ENCODE results near the gene HPCAL1.

Gene HPCAL1

DNA sequence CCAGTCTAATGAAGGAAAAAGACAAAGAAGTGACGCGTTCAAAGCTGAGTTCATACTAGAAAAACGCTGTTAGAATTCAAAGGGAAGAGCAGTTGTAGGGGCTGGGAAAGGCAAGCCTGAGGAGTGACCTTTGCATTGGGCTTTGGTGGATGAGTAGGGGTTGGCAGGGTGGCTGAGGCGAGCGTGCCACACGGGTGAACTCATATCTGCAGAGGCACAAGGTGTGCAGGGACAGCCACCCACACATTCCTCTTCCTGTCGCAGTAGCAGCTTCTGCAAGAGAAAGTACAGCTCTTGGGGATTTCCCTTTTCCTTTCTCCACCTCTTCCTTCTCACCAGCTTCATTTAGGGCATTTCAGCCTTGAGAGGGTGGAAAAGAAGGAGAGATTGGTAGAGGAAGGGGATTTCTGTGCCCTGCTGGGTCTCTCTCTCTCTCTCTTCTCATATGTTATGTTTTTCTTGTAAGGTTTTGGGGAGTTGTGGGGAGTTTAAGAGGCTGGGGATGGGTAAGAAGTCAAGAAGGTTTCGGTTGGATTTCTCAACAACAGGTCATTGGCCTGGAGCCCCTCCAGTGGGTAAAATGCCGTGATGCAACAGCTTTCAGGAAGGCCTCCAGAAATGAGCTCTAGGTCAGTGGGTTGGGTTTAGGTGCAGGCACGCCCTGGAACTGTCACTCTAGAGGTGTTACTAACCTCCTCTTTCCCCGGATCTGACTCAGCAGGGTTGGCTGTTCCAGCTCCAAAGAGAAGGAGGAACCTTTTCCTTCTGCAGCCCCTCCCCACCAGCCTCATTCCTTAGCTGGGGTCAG lies 105.3 kb downstream of the HPCAL1 start:
- DNase-seq (ENCODE audit: low spot score): peak; percentile 79

DNA sequence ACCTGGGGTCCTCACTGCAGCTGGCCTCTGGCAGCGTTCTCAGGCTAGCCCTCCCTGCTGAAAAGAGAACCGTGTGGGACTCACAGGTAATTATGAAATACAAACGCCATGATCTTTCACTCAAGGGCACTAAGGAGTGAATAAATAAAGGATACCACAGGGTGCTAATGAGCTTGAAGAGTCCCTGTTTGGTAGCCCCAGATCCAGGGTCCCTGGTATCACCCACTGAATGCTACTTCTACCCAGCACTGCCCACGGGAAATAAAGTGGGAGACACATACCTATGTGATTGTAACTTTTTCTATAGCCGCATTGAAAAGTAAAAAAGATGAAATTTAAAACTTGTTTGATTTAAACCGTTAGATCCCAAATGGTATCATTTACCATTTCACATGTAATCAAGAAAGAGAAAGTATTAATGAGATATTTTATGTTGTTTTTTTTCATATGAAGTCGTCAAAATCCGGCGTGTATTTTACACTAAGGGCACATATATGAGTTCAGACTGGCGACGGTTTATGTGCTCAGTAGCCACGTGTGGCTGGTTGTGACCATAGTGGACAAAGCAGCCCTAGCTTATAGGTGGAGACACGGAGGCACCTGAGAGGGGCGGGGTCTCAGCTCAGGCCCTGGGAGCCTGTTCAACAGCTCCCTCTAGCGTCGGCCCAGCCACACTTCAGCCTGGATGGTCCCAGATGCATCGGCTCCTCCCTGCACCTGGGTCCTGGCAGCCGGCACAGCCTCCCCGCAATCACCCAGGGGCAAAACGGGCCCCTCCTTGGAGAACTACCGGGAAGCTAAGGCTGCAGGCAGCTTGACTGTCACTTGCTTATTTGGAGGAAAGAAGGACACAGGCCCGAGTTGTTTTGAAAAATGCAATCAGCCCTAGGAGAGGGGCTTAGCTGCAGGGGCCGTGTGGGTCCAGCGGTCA lies 106.2 kb downstream of the HPCAL1 start:
- peak; percentile 77 for DNase-seq (ENCODE audit: low spot score)

DNA sequence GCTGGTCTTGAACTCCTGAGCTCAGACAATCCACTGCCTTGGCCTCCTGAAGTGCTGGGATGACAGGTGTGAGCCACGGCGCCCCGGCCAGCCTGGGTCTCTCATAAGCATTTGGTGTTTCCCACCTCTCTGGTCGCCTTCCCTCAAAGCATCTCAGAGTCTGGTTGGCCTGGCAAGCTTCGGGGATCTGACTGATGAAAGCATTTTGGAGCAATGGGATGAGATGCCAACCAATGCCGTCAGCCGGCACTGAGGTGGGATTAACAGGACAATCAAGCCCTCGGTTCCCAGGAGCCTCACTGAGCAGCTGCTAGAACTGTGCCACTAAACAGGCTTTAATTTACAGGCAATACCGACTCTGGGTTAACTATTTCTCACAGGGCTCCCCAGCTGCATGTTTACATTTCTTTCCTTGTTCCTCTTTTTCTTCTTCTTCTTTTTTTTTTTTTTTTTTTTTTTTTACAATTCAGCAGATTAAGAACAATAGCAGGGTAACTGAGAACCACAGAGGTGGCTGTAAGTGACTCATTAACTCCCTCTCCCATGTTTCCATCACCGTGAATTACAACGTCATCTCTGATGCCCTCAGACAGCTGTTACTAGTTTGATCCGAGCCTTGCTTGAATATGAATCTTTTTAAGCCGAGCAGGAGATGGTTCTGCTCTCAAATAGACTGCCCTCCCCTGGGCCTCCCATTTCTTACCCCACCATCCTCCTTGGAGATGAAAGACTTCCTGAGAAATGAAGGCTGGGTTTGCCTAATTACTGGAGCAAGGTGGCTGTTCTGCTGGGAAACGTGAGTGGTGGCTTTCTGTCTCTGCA lies 107.5 kb downstream of the HPCAL1 start:
- no peak for DNase-seq (ENCODE audit: low spot score)

DNA sequence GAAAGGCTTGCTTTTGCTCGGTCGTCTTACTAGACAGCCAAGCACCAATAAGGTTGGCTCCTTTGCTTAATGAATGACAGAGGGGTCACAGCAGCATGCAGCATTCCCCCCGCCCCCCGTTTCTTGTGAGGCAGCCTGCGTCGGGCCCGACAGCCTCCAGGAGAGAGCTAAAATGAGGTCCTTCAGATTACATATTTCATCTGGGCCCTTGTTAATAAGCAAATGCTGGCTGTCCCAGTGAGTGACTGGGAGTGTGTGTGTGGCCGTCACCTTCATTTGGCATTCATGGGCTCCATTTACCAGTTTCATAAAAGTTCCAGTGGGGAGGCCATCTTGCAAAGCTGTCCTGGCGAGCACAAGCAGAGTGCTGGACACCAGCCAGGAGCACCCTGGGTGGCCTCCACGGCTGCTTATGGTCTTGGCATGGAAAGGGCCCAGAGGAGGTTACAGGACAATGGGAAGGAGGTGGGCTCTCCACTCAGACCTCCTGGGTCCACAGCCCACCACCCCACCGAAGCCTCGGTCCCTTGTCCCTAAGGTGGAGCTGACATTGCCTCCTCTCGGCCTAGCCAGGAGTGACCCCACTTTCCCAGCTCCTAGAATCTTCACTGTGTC lies 108.2 kb downstream of the HPCAL1 start:
- no peak for DNase-seq (ENCODE audit: low spot score)

DNA sequence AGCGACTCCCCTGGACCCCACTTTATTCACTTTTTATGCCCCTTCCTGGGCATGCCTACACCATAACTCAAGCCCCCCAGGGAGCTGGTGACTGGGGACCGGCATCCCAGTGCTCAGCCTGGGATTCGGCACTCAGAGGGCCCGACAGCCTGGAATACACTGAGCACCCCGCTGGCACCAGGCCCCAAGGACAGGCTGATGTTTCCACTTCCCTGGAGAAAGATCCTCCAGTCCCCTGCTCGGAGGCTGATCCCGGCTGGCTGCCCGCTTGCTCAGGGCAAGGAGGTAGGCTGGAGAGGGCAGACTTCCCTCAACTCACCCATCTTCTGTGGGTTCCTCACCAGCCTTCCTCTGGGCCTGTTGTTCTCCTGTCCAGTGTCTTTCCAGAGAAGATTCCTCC lies 108.9 kb downstream of the HPCAL1 start:
- no peak for DNase-seq (ENCODE audit: low spot score)

DNA sequence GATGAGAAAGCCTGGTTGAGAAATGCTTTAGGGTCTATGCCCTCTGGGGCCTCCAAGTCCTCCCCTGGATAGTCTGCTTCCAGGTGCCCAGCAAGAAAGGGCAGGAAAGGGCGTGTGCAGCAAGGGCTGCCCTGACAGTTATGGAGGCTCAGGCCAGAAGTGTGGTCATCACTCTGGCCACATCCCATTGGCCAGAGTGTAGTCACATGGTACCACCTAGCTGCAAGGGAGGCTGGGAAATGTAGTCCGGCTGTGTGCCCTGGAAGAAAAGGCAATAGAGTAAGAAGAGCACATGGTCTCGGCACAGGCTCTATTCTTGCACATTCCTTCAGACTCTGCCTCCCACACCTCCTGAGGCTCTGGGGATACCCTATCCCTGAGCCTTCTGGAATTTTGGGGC lies 109.7 kb downstream of the HPCAL1 start:
- no peak for DNase-seq (ENCODE audit: low spot score)

DNA sequence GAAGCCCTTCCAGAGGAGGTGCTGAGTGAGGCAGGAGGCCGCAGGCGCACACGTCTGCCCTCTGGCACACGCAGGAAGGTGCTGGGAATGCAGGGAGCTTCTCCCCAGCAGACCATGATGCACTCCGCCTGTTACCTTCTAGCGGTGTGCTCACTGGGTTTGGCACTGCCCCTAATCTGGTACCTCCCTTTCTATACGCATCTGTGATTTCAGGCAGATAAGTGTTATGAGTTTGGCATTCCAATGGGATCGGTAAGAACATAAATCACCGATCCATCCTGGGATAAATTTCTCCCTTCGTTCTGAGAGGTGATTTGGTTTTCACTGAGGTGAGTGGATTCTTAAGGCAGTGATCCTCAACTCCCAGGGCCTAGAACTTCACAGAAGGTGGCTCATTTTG lies 110.8 kb downstream of the HPCAL1 start:
- no peak for DNase-seq (ENCODE audit: low spot score)

DNA sequence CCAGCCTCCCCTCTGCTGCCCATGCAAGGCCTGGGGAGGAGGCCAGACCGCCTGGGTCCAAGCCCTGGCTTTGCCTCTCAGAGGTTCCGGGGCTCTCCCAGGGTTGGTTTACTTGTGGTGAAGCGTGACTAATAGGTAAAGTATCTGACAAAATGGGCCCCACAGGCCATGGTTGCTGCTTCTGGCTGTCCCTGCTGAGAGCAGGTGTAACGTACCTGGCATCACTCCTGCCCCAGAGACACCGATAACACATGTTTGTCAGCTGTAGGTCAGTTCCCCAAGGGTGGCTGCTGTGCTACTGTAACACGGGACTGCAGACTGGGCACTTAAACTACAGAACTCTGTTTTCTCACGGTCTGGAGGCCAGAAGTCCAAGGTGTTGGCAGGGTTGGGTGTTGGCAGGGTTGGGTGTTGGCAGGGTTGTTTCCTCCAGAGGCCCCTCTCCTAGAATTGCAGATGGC lies 111.3 kb downstream of the HPCAL1 start:
- DNase-seq (ENCODE audit: low spot score): no peak

DNA sequence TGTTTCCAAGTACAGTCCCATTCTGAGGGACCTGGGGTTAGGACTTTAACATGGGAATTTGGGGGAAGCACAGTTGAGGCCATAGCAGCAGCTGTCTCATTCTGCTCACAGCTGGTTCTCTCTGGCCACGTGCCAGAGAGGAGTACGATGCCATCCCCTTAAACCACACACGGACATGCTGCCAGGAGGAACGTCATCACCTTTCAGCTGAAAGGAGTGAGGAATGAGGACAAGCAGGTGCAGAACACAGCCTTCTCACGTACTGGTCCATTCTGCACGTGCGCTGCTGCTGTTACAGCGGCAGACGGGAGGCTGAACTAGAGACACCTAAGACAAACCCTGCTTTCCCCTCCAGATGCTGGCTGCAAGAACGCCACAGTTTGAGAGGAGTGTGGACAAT lies 111.9 kb downstream of the HPCAL1 start:
- DNase-seq (ENCODE audit: low spot score): no peak

DNA sequence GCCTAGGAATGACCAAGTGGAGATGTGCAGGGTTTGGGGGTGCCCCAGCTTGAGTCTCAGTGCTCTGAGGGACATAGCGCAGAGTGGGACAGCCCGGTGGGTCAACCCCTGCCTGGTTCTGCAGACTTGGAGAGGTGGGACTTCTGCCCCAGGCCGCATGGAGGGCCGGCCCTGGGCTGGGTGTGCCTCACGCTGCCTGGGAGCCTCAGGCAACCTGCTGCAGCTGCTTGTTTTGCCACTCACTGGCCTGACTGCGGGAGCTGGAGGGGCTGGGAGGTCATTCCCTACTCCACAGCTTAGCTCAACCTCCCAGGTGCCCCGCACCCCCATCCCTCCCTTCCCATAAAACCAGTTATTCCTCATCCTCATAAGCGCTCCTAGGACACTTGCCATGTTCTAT lies 112.3 kb downstream of the HPCAL1 start:
- no peak for DNase-seq (ENCODE audit: low spot score)

DNA sequence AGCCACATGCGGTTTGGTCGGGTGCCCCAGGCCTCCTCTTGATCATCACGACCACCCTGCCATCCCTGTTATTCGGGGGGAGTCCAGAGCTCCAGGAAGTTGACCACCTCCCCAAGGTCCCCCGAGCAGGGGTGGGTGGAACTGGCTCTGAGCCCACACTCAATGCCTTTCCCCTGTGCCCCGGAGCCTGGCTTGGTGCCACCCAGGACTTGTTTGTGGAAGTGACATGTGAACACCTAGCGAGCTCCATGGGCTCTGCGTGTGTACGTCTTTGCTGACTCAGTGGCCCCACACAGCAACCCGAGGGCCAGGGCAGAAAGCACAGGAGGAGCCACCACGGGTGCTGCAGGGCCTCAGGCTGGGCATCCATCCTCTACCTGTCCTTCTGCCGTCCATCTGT lies 112.9 kb downstream of the HPCAL1 start:
- DNase-seq (ENCODE audit: low spot score): no peak

DNA sequence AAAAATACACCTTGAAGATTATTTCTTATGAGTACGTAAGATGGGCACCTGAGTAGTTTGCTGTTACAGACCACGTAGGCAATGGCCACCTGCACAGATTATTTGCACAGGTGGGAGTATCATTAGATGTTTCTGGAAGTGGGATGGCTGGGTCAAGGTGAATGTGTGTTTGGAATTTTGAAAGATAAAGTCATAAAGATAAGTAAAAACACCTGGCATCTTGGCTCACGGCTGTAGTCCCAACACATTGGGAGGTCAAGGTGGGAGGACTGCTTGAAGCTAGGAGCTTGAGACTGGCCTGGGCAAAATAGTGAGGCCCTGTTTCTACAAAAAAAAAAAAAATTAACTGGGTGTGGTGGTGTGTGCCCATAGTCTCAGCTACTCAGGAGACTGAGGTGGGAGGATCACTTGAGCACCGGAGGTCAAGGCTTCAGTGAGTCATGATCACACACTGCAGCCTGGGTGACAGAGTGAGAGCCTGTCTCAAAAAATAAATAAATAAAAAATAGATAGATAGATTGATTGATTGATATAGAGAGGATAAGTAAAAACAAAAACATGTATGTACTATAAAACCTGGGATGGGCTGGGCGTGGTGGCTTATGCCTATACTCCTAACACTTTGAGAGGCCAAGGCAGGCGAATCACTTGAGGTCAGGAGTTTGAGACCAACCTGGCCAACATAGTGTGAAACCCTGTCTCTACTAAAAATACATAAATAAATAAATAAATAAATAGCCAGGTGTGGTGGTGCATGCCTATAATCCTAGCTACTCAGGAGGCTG lies 115.0 kb downstream of the HPCAL1 start:
- no peak for DNase-seq (ENCODE audit: low spot score)

DNA sequence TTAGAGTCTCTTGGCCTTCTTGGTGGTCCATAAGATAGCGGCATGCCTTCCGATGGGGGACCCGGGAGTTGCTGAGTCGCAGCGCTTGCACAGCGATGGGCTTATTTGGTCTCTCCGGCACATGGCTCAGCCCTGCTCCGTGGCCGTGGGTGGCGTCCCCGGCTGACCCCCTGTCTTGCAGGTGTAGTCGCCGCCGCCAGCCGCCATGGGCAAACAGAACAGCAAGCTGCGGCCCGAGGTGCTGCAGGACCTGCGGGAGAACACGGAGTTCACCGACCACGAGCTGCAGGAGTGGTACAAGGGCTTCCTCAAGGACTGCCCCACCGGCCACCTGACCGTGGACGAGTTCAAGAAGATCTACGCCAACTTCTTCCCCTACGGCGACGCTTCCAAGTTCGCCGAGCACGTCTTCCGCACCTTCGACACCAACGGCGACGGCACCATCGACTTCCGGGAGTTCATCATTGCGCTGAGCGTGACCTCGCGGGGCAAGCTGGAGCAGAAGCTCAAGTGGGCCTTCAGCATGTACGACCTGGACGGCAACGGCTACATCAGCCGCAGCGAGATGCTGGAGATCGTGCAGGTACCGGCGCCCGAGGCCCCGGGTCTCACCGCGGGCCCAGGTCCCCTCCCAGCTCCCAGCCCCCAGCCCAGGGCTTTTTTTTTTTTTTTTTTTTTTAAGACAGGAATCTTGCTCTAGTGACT lies 117.0 kb downstream of the HPCAL1 start:
- DNase-seq (ENCODE audit: low spot score): no peak

DNA sequence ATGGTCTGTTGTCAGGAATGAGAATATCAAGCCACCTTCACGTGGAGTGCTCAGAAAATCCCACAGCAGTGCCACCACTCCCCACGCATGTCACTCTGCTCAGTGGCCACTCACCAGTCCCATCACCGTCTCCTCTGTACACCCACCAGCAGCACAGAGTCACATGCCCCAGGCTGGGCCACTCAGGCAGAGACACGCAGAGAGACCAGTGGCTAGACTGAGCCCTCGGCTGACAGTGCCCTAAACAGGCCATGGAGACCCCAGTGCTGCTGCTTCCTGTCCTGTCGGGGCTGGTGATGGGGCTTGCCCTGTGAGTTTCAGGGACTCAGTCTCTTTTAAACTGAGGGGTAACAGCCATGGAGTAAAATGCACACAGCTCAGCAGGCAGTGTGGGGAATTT lies 119.5 kb downstream of the HPCAL1 start:
- no peak for DNase-seq (ENCODE audit: low spot score)

DNA sequence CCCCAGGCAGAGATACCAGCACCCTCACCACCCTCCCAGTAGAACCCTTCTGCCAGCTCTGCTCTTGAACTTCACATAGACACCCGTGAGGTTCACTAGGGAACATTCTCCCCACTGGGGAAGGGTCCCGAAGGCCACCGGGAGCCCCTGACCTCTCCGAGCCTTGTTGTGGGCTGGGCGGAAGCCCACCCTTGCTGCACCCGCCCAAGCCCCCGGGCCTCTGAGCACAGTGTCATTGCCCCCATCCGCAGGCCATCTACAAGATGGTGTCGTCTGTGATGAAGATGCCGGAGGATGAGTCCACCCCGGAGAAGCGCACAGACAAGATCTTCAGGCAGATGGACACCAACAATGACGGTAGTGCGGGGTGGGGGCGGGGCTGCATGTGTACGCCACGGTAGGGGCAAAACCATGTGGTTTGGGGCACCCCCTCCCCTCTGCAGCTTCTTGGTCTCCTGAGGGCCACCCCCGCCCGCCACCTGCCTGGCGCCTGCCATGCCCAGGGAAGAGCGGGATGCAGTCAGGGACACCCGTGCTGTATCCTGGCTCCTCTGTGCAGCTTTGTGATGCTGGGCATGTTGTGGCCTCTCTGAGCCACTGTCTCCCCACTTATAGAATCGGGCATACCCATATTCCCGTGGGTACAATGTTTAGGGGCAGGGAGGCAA lies 120.2 kb downstream of the HPCAL1 start:
- no peak for DNase-seq (ENCODE audit: low spot score)

DNA sequence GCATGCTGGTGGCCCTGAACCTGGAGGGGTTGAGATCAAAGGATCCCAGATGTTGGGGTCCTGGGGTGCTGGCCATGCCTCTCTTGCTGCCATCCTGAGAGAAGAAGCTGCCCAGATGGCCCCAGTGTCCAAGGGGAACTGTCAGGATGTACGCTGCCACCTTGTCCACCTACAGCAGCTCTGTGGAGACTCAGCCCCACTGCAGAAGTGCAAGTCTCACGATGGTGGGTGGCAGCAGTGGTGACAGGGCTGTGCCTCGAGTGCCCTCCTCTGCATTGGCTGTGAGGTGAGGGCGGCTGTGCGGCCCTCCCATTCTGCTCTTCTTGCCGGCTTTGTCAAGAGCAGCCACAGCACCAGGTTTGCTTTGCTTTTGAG lies 120.7 kb downstream of the HPCAL1 start:
- no peak for DNase-seq (ENCODE audit: low spot score)

DNA sequence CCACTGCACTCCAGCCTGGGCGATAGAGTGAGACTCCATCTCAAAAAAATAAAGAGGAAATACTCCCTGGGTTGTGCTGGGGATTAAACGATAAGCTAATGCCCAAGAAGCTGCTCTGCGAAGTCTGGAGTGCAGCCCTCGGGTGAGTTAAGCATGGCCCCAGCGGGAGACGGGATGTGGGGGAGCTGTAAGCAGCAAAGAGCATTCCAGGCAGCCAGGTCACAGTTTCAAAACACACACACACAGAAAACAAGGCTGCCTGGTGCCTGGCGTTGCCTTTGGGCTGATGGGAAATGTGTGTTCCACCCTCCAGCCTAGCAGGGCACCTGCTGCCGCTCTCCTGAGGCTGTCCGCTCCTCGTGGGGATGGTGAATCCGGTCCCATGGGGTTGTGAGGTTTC lies 121.3 kb downstream of the HPCAL1 start:
- DNase-seq (ENCODE audit: low spot score): no peak

DNA sequence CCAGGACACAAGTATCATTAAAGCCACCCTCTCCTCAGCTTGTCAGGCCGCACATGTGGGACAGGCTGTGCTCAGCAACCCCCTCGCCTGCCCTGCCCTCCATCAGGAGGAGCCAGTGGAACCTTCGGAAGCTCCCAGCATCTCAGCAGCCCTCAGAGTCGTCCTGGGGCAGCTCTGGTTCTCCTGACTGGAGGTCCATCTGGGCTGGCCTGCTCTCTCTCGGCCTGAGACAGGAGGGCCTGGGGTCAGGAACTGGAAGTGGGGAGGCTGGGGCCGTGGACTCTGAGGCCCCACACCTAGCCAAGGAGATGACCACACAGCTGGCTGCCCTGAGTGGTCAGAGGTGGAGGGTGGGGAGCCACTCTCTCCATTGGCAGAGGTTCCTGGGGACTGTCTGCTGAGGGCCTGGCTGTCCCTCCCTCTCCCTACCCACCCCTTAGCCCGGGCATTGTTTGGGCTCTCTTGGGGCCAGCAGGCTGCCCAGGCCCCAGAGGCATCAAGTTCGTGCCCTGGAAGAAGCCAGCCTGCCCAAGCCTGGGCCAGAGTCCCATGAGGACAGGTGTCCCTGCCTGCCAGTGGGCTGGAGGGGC lies 122.3 kb downstream of the HPCAL1 start:
- DNase-seq (ENCODE audit: low spot score): no peak

DNA sequence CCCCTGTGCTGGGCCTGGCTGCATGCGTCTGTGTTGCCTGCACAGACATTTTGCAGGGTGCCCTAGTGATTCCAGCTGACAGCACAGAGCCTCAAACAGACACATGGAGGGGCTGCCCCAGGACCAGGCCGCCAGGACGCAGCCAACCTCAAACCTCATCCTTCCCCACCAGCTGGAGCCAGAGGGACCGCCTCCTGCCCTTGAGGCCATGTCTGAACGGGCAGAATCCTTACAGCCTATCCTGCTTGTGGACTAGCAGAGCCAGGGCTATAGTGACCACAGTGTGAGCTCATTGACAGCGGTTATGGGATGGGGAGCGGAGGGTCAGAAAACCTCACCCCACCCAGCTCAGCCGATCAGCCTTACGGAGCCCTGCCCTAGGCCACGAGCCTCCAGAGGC lies 123.0 kb downstream of the HPCAL1 start:
- DNase-seq (ENCODE audit: low spot score): no peak

All from kidney capillary endothelial cell (primary cell).